IPS DF 4.7 (cell line): ENCODE data around the gene CCDC142.
"Not testable (repeated sequence)": the region's sequence is repeated elsewhere in the genome, so short reads cannot be mapped to it uniquely, and the experiment has no call there.

Experiments used
- DNase-seq: peaks from one replicate; pipeline ENCODE4 v3.0.0-alpha.2; 2013; ENCODE audit warnings: low spot score; ENCODE audit errors: extremely low read depth

The CCDC142 gene

GRCh38 chr2:74499267-74499939, 16.6 kb upstream of the CCDC142 start, which contains the start of gene LBX2:
Gene LBX2, minus strand, starts transcription at chr2:74499603. Its CDS starts 66 bp downstream, at chr2:74499537.
- no peak for DNase-seq

DNA sequence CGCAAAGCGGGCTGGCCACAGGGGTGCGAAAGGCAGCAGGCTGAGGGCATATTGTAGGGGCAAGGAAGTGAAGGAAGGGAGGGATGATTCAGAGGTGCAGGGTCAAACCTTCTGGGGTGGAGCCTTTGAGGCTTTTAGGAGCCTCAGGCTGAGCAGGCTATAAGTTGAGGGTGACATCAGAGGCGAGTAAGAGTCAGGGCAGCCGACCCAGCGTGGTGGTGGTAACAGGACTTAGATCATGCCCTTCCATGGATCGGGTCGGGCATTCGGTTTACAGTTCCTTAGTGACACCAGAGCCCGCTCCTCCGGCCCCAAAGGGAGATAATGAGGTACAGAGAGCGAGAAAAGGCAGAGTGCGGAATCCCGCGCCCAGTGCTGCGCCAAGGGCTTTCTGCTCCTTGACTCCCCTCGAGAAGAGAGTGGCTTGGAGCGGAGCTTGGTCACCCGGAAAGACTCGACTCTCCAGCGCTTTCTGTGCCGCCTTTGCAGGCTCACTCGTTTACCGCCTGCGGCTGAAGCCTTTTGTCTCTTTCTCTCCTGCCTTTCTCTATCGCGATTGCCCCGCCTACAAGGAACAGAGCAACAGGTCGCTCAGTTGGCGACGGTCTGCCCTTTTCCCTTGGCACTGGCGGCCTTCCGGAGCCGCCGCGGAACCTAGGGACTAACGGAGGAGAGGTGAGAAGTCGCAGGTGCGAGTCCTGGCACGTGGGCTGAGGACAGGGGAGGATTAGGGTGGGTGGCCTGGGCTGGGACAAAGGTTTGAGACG, 15.9 kb upstream of the CCDC142 start:
- DNase-seq, result no peak

- no peak for DNase-seq
These were observed 15.1 kb upstream of the CCDC142 start for GRCh38 chr2:74497777-74498499.

- DNase-seq, result no peak
These were observed 14.4 kb upstream of the CCDC142 start for GRCh38 chr2:74496997-74497776.

DNA sequence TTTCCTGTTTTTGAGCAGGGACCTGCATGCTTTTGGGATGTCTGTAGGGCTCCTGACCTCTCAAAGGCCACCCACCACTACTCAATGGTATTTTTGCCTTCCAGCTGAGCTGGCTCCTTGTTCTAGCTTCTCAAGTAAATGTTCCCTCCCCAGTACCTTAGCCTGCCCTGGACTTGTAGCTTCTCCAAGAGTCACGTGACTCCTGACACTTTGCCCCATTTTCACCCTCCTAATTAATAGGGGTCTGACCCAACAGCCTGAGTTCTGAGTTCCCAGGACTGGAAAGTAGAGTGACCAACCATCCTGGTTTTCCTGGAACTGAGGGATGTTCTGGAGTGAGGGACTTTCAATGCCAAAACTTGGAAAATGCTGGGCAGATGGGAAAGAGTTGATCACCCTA, 12.6 kb upstream of the CCDC142 start:
- no peak for DNase-seq

DNA sequence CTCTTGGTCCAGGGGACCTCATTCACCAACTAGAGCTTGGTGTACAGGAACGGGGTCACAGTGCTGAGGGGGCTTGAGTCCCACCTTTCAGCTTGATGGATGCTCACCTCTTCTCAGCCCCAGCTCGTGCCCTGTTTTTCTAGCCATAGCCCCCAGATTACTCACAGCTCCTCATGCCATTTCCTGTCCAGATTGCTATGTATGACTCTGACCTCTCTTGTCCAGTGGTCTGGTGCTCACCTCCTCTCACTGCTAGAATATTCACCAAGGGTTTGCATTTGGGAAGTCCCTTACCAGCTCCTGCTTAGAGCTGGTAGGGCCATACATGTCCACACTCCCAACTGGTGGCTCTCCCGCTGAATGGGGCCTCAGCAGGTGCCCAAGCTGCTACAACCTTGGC, 10.7 kb upstream of the CCDC142 start:
- no peak for DNase-seq

GRCh38 chr2:74491648-74492544, 9.1 kb upstream of the CCDC142 start:
- DNase-seq, result no peak

GRCh38 chr2:74489906-74490305, 7.1 kb upstream of the CCDC142 start:
- no peak for DNase-seq

GRCh38 chr2:74488643-74489481, 6.1 kb upstream of the CCDC142 start:
- DNase-seq, result no peak

DNA sequence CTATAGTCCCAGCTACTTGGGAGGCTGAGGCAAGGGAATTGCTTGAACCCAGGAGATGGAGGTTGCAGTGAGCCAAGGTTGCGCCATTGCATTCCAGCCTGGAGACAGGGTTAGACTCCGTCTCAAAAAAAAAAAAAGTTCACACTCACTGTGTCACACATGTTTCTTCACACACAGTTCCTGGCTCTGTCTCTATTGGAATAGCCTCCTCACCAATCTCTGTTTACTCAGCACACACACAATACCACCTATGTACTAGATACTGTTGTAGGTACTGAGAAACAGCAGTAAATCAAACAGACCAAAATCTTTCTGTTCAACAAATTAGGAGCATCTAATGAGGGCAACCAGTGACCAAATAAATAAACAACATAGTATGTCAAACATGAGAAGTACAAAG, 3.3 kb upstream of the CCDC142 start:
- DNase-seq, result no peak

DNA sequence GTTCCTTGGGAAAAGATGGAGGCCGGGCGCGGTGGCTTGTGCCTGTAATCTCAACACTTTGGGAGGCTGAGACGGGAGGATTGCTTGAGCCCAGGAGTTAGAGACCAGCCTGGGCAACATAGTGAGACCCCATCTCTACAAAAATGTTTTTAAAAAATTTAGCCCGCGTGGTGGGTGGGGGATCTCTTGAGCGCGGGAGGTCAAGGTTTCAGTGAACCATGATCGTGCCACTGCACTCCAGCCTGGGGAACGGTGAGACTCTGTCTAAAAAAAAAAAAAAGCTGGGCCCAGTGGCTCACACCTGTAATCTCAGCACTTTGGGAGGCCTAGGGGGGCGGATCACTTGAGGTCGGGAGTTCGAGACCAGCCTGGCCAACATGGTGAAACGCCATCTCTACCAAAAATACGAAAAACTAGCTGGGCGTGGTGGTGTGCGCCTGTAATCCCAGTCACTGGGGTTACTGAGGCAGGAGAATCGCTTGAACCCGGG, 922 bp upstream of the CCDC142 start:
- DNase-seq, result not testable (repeated sequence)

- no peak for DNase-seq
These were observed 617 bp downstream of the CCDC142 start for GRCh38 chr2:74481961-74482800.

DNA sequence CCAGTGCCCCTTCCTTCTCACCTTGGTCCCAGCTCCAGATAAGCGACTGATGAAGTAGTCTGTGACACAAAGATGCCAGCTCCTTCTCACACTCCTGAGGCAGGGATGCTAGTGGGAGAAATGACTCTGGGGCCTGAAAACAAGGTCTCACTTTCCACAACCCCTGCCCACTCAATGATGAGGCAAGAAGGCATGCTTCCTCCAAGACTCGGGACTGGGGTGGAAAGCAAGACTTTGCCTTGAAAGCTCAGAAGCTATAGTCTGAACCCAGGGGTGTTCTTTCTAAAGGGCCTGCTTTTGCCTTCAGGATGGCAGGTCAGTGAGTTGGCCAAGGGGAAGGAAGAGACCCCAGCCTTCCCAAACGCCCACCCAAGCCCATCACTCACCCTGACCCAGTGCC, 1.4 kb downstream of the CCDC142 start:
- DNase-seq, result no peak

DNA sequence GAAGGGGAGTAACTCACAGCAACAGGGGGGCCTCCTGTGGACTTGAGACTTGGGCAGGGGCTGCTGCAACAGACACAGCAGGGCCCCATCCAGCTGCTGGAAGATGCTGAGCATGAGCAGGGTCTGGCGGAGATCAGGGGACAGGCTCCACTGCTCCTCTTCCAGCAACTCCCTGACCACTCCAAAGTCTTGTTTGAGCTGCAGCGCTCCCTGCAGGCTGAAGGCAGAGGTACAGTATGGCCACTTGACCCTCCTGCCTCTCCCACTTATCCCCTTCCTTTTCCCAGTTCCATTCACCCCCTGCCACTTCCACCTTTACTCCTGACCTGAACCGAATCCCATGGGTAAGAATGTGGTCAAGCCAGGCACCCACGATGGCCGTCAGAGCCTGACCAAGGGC, 7.9 kb downstream of the CCDC142 start:
- DNase-seq, result no peak

DNA sequence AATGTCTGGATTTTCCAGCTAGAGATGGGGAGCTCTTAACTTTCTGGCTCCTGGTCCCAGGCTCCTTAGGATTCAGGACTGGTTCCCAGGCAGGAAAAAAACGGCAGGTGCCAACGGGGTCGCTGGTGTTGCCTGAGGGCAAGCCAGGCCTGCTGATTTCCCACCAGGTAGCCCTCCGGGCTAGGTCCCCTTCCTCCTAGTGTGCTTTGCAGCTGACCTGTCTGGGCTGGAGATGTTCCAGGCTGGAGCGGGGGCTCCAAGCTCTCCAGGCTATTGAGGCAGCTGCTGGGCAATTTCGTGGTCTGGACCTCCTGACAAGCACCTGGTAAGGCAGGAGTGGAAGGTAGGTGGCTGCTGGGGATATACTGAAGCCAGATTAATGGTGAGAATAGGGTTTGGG, 8.3 kb downstream of the CCDC142 start:
- DNase-seq, result no peak

DNA sequence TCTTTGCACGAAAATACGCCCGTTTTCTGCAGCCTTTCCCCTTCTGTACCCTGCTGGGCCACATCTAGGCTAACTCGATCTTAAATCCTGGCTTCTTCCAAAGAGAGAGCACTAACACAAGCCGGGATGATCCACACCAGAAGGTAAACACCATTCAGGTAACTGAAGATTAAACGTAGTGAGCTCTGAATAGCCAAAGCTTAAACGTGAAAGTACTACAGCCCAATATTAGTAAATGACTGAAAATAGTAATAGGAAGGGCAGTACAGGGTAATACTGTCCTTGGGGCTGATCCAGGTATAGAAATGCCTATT, 9.9 kb downstream of the CCDC142 start:
- DNase-seq, result no peak

DNA sequence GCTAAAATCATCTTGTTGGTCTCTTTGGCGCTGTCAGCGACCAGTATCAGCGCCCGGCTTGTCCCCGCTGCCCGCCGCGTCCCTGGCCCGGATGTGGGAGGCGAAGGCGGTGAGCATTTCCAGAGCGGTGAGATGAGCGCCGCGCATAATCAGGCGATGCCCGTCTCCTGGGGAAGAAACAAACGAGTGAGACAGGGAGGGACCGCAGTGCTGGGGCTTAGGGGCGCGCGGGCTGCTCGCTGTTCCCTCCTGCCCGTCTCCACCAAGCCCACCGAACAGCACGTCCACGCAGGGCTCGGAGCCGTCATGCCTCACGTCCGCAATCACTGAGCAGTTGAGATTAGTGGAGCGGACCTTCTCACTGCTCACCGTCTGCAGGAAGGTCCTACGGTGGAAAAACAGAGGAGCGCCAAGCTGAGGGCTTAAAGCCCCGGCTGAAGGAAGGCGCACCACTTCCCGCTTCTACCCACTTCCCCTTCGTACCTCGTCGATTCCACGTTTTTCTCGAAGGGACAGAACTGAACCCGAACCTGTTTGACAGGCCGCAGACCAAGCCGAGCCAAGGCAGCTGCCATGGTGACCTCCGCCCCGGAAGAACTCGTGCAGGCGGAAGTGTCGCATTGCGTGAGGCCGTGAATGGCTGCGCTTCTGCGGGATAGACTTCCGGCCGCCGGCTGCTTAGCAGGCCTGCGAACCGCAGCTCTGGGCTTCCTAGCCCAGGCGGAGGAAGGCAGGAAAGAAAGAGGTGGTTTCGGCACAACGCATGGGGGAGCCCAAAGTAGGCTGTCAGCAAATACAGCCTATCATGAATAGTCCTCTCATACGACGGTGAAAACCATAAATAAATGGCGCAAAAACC, 10.5 kb downstream of the CCDC142 start, which contains the start of gene MRPL53:
Gene MRPL53, minus strand, starts transcription at position 595 of the 859 bp plus-strand sequence. Its CDS starts 20 bp downstream, at position 575.
- DNase-seq, result no peak
